OCI-LY3 (cell line): ENCODE results near the gene SYPL1.

Source experiments
- H2AFZ ChIP-seq: fragments of 200-600, 300-600 bp; shearing (Covaris generic); 2 replicates; pipeline ENCODE4 v1.6.0; 2014; ENCODE audit warnings: antibody characterized with exemption, low read depth, low read length
- H3K27ac ChIP-seq: fragments of 200-600, 300-600 bp; sonication (generic); 2 replicates; pipeline ENCODE4 v1.5.1; 2014; ENCODE audit warnings: mild to moderate bottlenecking, low read length, moderate library complexity, mixed read lengths
- H3K27me3 ChIP-seq: fragments of 200-600, 300-600 bp; sonication (generic); 2 replicates; pipeline ENCODE4 v1.6.1; 2014; ENCODE audit warnings: low read depth, low read length, mixed read lengths
- H3K36me3 ChIP-seq: fragments of 200-600, 300-600 bp; sonication (generic); replicated peaks from 2 replicates; pipeline ENCODE3; 2014; ENCODE audit warnings: low read depth, low read length, mixed read lengths
- H3K4me1 ChIP-seq: fragments of 300-600, 200-600 bp; sonication (generic); 2 replicates; pipeline ENCODE4 v1.6.1; 2014; ENCODE audit warnings: low read length, mixed read lengths
- H3K4me2 ChIP-seq: fragments of 200-600, 300-600 bp; sonication (generic); 2 replicates; pipeline ENCODE4 v1.6.1; 2014; ENCODE audit warnings: low read length, mixed read lengths
- H3K4me3 ChIP-seq: fragments of 300-600, 200-600 bp; sonication (generic); 2 replicates; pipeline ENCODE4 v1.5.1; 2014; ENCODE audit warnings: antibody characterized with exemption, mild to moderate bottlenecking, low read length, moderate library complexity
- H3K79me2 ChIP-seq: fragments of 300-600, 200-600 bp; shearing (Covaris generic); 2 replicates; pipeline ENCODE4 v1.6.1; 2014; ENCODE audit warnings: mild to moderate bottlenecking, low read length, mixed read lengths
- H3K9ac ChIP-seq: fragments of 300-600, 200-600 bp; shearing (Covaris generic); 2 replicates; pipeline ENCODE4 v1.6.0; 2014; ENCODE audit warnings: mild to moderate bottlenecking, low read length, moderate library complexity
- H3K9me3 ChIP-seq: fragments of 200-600, 300-600 bp; shearing (Covaris generic); 2 replicates; pipeline ENCODE4 v1.6.1; 2014; ENCODE audit warnings: low read length, mixed read lengths; ENCODE audit not compliant: insufficient read depth
- H4K20me1 ChIP-seq: fragments of 200-600, 300-600 bp; sonication (generic); 2 replicates; pipeline ENCODE4 v1.6.1; 2016; ENCODE audit warnings: low read length, mixed read lengths; ENCODE audit not compliant: insufficient read depth
- CTCF ChIP-seq: fragments of 200-600, 300-600 bp; sonication (generic); IDR thresholded peaks from 2 replicates; pipeline ENCODE4 v1.5.1; 2014; ENCODE audit warnings: antibody characterized with exemption, low read length, low read depth
- EZH2phosphoT487 ChIP-seq: fragments of 200-600 bp; shearing (Covaris generic); IDR thresholded peaks from 2 replicates; pipeline ENCODE4 v1.6.1; 2018; ENCODE audit warnings: antibody characterized with exemption, mixed run types, low read depth

The SYPL1 gene

DNA sequence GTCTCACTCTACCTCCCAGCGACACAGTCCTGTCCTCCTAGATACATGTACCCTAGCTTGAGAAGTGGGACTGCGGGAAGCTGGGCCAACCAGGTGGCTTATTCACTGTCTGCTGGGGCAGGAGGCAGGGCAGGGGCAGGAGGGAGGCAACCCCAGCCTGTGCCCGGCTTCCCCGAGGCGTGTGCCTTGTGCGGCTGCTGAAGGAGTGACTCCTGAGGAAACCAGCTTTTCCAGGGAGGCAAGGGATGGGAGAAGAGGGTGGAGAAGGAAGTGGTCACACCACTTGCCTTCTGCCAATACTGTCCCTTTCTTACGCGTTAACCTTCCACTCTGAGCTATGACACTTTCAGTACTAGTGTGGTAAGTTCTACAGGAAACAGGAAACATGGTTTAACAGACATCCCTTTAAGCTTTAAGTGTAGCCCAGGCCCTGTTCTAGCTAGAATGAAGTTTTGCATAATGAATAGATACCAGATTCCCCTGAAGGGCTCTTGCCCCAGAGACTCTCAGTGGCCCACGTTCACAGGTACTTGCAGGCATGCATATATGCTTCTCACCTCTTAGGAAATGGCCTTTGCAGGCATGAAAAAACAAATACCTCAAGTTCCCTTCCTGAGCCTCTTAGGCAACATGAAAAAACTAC lies 40.6 kb downstream of the SYPL1 start:
- Histone ChIP-seq H3K79me2 (no peaks in the 10 kb centered on the region), H3K9me3 (peaks cover 11% of the 10 kb centered on the region; the same call in 1 of the 2 replicates), H4K20me1 (no peaks in the 10 kb centered on the region), H3K4me3 (peak overlapping the region; percentile 61), H3K27me3 (no peaks in the 10 kb centered on the region; the same call in 1 of the 2 replicates), H2AFZ (peak overlapping the region; percentile 48; the same call in 1 of the 2 replicates), H3K4me2 (peak overlapping the region; percentile 82), H3K4me1 (peaks cover 72% of the 10 kb centered on the region), H3K27ac (peak overlapping the region; percentile 91), H3K36me3 (no peaks in the 10 kb centered on the region), H3K9ac (peak overlapping the region; percentile 71)
- TF ChIP-seq EZH2phosphoT487 (no peak), CTCF (no peak)

DNA sequence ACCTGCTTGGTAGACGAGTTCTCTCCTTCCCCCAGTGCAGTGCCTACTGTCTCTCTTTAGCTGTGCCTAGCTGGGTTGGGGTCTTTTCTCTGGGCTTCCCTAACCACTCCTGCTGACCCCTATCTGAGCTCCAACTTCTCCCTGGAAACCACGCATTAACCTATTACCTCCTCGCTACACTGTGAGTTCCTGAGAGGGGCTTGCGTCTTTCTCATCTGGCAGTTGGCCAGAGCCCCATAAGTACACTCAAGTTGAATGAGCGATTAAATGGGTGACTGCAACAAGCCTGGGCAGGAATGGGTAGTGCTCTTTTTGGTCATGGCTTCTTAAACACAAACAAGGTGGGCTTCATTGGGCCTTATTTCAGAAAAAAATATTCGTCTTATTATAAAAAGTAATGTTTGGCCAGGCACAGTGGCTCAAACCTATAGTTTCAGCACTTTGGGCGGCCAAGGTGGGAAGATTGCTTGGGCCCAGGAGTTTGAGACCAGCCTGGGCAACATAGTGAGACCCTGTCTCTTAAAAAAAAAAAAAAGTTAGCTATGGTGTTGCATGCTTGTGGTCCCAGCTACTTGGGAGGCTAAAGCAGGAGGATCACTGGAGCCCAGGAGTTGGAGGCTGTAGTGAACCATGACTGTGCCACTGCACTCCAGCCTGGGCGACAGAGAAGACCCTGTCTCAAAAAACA lies 41.4 kb downstream of the SYPL1 start:
- Histone ChIP-seq H3K36me3 (no peaks in the 10 kb centered on the region), H3K27me3 (no peaks in the 10 kb centered on the region; the same call in 1 of the 2 replicates), H3K4me2 (peak overlapping the region; percentile 82), H3K4me1 (peaks cover 64% of the 10 kb centered on the region), H3K9ac (peak overlapping the region; percentile 71), H3K4me3 (peak overlapping the region; percentile 61), H3K27ac (peak overlapping the region; percentile 91), H3K79me2 (no peaks in the 10 kb centered on the region), H4K20me1 (no peaks in the 10 kb centered on the region), H2AFZ (no peak overlapping the region), H3K9me3 (peaks cover 11% of the 10 kb centered on the region; the same call in 1 of the 2 replicates)
- TF ChIP-seq CTCF (no peak), EZH2phosphoT487 (no peak)

DNA sequence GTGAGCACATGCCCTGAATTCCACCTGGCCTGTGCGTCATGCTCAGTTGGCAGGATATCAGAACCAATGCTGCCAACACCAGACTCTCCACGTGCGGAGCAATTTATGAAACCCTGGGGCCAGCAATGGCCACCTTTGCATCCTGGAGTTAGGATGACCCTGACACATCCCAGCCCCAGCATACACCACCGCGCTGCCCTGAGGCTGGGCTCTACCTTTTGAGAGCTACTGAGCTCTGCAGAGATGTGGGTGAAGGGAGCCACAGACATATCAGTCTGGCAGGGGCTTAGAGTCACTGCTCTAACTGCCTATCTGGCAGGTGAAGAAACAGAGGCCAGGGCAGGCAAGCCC lies 41.9 kb downstream of the SYPL1 start:
- Histone ChIP-seq H3K9ac (peak overlapping the region; percentile 71; the same call in 1 of the 2 replicates), H3K4me1 (peaks cover 64% of the 10 kb centered on the region), H3K4me3 (peak overlapping the region; percentile 19; the same call in 1 of the 2 replicates), H2AFZ (no peak overlapping the region), H3K36me3 (no peaks in the 10 kb centered on the region), H3K27ac (peak overlapping the region; percentile 91), H3K79me2 (no peaks in the 10 kb centered on the region), H4K20me1 (no peaks in the 10 kb centered on the region), H3K9me3 (peaks cover 11% of the 10 kb centered on the region; the same call in 1 of the 2 replicates), H3K4me2 (peak overlapping the region; percentile 82), H3K27me3 (no peaks in the 10 kb centered on the region; the same call in 1 of the 2 replicates)
- TF ChIP-seq EZH2phosphoT487 (no peak), CTCF (no peak)
